Measurements from ENCODE around the gene KRTAP5-5. TPM values are rescaled to one million over a fixed set of nuclear protein-coding genes. Genes with fewer than 3 reads are reported as not detected.
"Not testable (repeated sequence)": the region's sequence is repeated elsewhere in the genome, so short reads cannot be mapped to it uniquely, and the experiment has no call there.

Gene KRTAP5-5
- total and polyA plus RNA-seq, 2 donors (not counting 3 experiments of a cell fraction or from before 2014, with no cell fraction given), result not detected

DNA sequence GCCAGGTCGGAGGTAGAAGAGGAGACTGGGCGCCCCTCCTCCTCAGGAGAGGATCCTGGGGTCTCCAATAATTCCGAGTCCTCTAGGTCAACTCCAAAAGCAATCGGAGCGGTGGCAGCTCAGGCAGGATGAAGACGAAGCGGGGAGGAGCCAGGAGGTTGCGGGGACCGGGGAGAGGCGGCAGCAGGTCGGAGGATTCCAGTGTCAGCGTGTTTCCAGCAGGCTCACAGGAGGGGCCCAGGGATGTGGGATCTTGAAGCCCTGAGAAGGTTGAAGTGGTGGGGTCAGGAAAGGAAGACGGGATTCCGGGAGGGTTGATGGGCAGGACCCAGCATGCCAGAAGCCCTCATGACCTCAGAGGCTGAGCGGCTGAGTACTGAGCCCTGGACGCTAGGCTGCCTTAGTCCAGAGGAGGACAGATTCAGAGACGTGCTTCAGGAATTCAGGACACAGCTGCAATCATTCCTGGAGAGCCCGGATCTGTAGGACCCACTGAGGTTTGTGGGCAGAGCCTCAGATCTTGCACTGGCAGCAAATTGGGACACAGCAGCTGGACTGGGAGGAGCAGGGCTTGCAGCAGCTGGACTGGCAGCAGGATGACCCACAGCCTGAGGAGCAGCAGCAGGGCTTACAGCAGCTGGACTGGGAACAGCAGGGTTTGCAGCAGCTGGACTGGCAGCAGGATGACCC lies 22.3 kb upstream of the KRTAP5-5 start:
- H3K27ac ChIP-seq (ENCODE audit: insufficient read depth, low read depth, low read length); H3K9me3 ChIP-seq (replicated peaks; ENCODE audit: control insufficient read depth, insufficient read depth, low read length); H3K4me1 ChIP-seq (ENCODE audit: control insufficient read depth, extremely low read depth, insufficient read depth, low read length); intact Hi-C loops (cut with micrococcal nuclease); H3K4me2 ChIP-seq (ENCODE audit: insufficient read depth, low read length); BruUV-seq (replicated peaks); H3K27me3 ChIP-seq (ENCODE audit: control insufficient read depth in 2 of 2, insufficient read depth in 2 of 2, low read length in 2 of 2); H3K9ac ChIP-seq (replicated peaks; ENCODE audit: extremely low read depth, insufficient read depth, low read length); H4K20me1 ChIP-seq (replicated peaks; ENCODE audit: control insufficient read depth, extremely low read depth, insufficient read depth, low read length); H2AFZ ChIP-seq (ENCODE audit: low read depth, low read length); POLR2A ChIA-PET; H3K4me3 ChIP-seq (replicated peaks in 1 of 3; ENCODE audit: insufficient read depth in 1 of 3, low read depth in 1 of 3, low read length in 3 of 3); FAIRE-seq; H3K79me2 ChIP-seq (ENCODE audit: control insufficient read depth, insufficient read depth, low read length); DNase-seq (ENCODE audit: low read depth, low spot score); dilution Hi-C loops (cut with MboI; ENCODE audit: extremely low pct_ligation_motif_present, low sequenced_read_pairs); H3K9me1 ChIP-seq (replicated peaks; ENCODE audit: control insufficient read depth, extremely low read depth, insufficient read depth, low read length); H3K36me3 ChIP-seq (ENCODE audit: control insufficient read depth in 2 of 2, extremely low read depth in 1 of 2, insufficient read depth in 2 of 2, low read length in 2 of 2): not testable (repeated sequence)
- CTCF ChIA-PET, result interaction anchor here (0.8 kb wide), 1 partner anchor 12 kb away, joined by 3 read pairs; no protein-coding TSS in a partner anchor

GRCh38 chr11:1607901-1608300 lies 21.7 kb upstream of the KRTAP5-5 start:
- POLR2A ChIA-PET; H3K9ac ChIP-seq (replicated peaks; ENCODE audit: extremely low read depth, insufficient read depth, low read length); H2AFZ ChIP-seq (ENCODE audit: low read depth, low read length); H3K79me2 ChIP-seq (ENCODE audit: control insufficient read depth, insufficient read depth, low read length); H3K4me3 ChIP-seq (replicated peaks in 1 of 3; ENCODE audit: insufficient read depth in 1 of 3, low read depth in 1 of 3, low read length in 3 of 3); H3K36me3 ChIP-seq (ENCODE audit: control insufficient read depth in 2 of 2, extremely low read depth in 1 of 2, insufficient read depth in 2 of 2, low read length in 2 of 2); H3K4me1 ChIP-seq (ENCODE audit: control insufficient read depth, extremely low read depth, insufficient read depth, low read length); DNase-seq (ENCODE audit: low read depth, low spot score); H3K4me2 ChIP-seq (ENCODE audit: insufficient read depth, low read length); dilution Hi-C loops (cut with MboI; ENCODE audit: extremely low pct_ligation_motif_present, low sequenced_read_pairs); H3K9me1 ChIP-seq (replicated peaks; ENCODE audit: control insufficient read depth, extremely low read depth, insufficient read depth, low read length); H4K20me1 ChIP-seq (replicated peaks; ENCODE audit: control insufficient read depth, extremely low read depth, insufficient read depth, low read length); H3K27me3 ChIP-seq (ENCODE audit: control insufficient read depth in 2 of 2, insufficient read depth in 2 of 2, low read length in 2 of 2); BruUV-seq (replicated peaks); intact Hi-C loops (cut with micrococcal nuclease); H3K9me3 ChIP-seq (replicated peaks; ENCODE audit: control insufficient read depth, insufficient read depth, low read length); FAIRE-seq; H3K27ac ChIP-seq (ENCODE audit: insufficient read depth, low read depth, low read length): not testable (repeated sequence)
- CTCF ChIA-PET, result interaction anchor here (0.8 kb wide), 1 partner anchor 13 kb away, joined by 3 read pairs; no protein-coding TSS in a partner anchor
